OCI-LY7 (cell line): ENCODE results near the gene CDH22.

Experiments used
- CTCF ChIP-seq: fragments of 200-600 bp; sonication (generic); conservative IDR thresholded peaks from 2 replicates; pipeline ENCODE4 v1.5.1; 2014; ENCODE audit warnings: mild to moderate bottlenecking, antibody characterized with exemption, low read length, moderate library complexity, mixed read lengths
- EZH2phosphoT487 ChIP-seq: fragments of 200-600 bp; sonication (generic); IDR thresholded peaks from 2 replicates; pipeline ENCODE4 v1.6.1; 2018; ENCODE audit warnings: low read depth, borderline replicate concordance, mild to moderate bottlenecking, mixed run types, antibody characterized with exemption, low read length, moderate library complexity, mixed read lengths

- TF ChIP-seq CTCF (no peak), EZH2phosphoT487 (no peak)
These were observed 39.6 kb downstream of the CDH22 start for GRCh38 chr20:46268662-46269061.
